Activated naive CD8-positive, alpha-beta T cell treated with anti-CD3 and anti-CD28 coated beads, Interleukin-2, amount 50 U/mL, for 24 hours (primary cell): ENCODE results near the gene EVC2.

Experiments
- ATAC-seq: fragments of 150-1000 bp; cut with Tn5 transposase; one replicate; pipeline ENCODE4 v1.10.0; 2021
- DNase-seq: peaks from one replicate; pipeline ENCODE4 v3.0.0; 2021
- H3K27ac Mint-ChIP-seq: one replicate; pipeline ENCODE4 v1.8.0; 2021; ENCODE audit warnings: mild to moderate bottlenecking, mixed read lengths
- H3K27me3 Mint-ChIP-seq: one replicate; pipeline ENCODE4 v1.8.0; 2021; ENCODE audit warnings: mixed read lengths
- H3K36me3 Mint-ChIP-seq: one replicate; pipeline ENCODE4 v1.8.0; 2021; ENCODE audit warnings: low read depth, mixed read lengths
- H3K4me1 Mint-ChIP-seq: one replicate; pipeline ENCODE4 v1.8.0; 2021; ENCODE audit warnings: mixed read lengths
- H3K4me3 Mint-ChIP-seq: one replicate; pipeline ENCODE4 v1.8.0; 2021; ENCODE audit warnings: mild to moderate bottlenecking, moderate library complexity, mixed read lengths
- H3K9me3 Mint-ChIP-seq: one replicate; pipeline ENCODE4 v1.8.0; 2021; ENCODE audit warnings: mixed read lengths

The EVC2 gene

DNA sequence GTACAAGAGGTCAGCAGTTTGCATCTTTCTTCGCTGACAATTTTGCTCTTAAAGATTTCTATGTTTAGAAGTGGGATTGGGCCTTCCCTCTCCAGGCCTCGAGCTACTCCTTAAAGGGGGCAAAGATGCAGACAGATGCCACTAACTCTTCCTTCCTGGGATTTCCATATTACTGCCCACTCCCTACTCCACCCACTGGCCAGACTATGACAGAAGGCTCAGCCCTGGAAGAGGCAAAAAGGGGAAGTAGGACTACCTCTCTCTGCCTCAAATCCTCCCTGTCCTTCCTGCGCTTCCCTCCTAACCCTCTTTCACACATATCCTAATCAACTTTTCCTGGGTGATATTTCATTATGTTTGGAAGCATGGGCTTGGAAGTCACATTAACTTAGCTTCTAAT is 58.3 kb downstream of the EVC2 start:
- H3K27me3 Mint-ChIP-seq: no peaks in the 10 kb centered on the region
- no peak overlapping the region for H3K4me3 Mint-ChIP-seq
- H3K4me1 Mint-ChIP-seq: no peaks in the 10 kb centered on the region
- DNase-seq: no peak
- H3K36me3 Mint-ChIP-seq: no peaks in the 10 kb centered on the region
- no peak overlapping the region for H3K27ac Mint-ChIP-seq
- H3K9me3 Mint-ChIP-seq: no peaks in the 10 kb centered on the region
- no peak for ATAC-seq

DNA sequence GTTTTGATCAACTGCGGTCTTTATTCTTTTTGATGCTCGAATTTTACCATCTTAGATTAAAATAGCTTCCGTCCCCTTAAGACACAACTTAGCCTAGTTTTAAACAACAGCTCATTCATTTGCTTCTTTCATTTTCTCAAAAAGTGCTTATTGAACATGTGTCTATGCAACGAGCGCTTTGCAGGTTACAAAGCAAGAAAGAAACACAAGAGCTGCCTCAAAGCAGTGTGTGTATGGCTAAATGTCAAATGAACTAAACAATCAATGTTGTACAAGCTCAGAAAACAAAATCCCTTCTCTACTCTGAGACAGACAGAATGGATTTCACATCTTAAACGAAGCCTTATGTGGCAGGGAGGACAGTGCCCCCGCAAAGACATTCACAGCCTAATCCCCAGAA is 61.0 kb downstream of the EVC2 start:
- no peaks in the 10 kb centered on the region for H3K36me3 Mint-ChIP-seq
- ATAC-seq: no peak
- DNase-seq: no peak
- H3K4me3 Mint-ChIP-seq: no peak overlapping the region
- peaks cover 4% of the 10 kb centered on the region for H3K9me3 Mint-ChIP-seq
- H3K27me3 Mint-ChIP-seq: no peaks in the 10 kb centered on the region
- no peaks in the 10 kb centered on the region for H3K4me1 Mint-ChIP-seq
- no peak overlapping the region for H3K27ac Mint-ChIP-seq

DNA sequence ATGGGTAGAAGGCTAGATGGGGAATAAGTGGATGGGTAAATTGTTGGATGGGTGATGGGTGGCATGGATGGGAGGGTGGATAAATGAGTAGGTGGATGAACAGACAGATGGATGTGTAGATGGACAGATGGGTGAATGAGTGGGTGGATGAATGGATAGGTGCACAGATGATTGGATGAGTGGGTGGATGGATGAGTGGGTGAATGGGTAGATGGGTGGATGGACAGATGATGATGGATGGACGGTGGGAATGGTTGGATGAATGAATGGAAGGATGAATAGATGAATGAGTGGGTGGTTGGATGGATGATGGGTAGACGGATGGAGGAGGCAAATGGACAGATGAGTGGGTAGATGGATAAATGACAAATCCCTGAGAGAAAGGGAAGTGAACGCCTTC is 68.3 kb downstream of the EVC2 start:
- ATAC-seq: no peak
- H3K4me3 Mint-ChIP-seq: no peak overlapping the region

DNA sequence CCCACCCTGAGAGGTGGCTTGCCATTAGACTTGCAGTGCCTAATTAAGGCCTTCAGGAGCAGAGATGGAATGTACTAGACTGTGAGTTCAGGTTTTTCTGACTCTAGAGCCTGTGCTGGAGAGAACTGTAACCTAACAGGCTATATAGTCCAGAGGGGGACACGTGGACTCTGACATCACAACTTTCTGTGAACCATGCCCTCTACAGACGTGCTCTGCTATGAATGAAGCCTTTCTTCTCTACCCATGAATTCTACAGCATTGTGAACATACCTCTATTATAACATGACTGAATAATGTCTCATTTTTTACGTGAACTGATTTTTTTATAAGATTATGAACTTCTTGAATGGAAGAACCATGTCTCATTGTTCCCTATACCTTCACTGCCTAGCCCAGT is 68.8 kb downstream of the EVC2 start:
- Mint-ChIP-seq H3K27ac (no peak overlapping the region), H3K4me3 (no peak overlapping the region), H3K27me3 (peaks cover 2% of the 10 kb centered on the region), H3K4me1 (no peaks in the 10 kb centered on the region), H3K9me3 (peaks cover 2% of the 10 kb centered on the region), H3K36me3 (no peaks in the 10 kb centered on the region)
- DNase-seq (no peak), ATAC-seq (no peak)

More for the DNA sequence above, 68.3 kb downstream of the EVC2 start:
- Mint-ChIP-seq H3K4me1 (no peaks in the 10 kb centered on the region), H3K36me3 (no peaks in the 10 kb centered on the region), H3K9me3 (peaks cover 4% of the 10 kb centered on the region), H3K27ac (peak overlapping the region; percentile 7), H3K27me3 (peaks cover 2% of the 10 kb centered on the region)
- DNase-seq: no peak

DNA sequence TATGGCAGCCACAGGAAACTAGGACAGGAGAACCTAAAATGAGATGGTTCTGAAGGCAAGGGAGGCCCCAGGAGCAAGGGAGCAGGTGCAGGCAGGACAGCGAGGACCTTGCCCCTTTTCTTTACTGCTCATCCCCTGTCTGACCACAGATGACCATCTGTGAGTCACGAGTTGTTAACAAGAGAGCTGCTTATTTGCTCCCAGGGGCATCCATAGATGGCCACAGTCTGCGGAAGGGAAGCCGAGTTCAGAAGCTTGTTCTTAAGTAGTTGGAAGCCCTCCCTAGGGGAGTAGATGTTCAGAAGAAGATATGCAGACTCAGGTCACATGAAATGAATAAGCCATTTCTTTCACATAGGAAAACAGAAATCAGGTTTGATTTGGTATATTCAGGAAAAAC is 69.4 kb downstream of the EVC2 start:
- Mint-ChIP-seq H3K4me3 (no peak overlapping the region), H3K27me3 (peaks cover 2% of the 10 kb centered on the region), H3K36me3 (no peaks in the 10 kb centered on the region), H3K4me1 (no peaks in the 10 kb centered on the region), H3K27ac (no peak overlapping the region), H3K9me3 (no peaks in the 10 kb centered on the region)
- ATAC-seq: no peak
- DNase-seq: no peak

DNA sequence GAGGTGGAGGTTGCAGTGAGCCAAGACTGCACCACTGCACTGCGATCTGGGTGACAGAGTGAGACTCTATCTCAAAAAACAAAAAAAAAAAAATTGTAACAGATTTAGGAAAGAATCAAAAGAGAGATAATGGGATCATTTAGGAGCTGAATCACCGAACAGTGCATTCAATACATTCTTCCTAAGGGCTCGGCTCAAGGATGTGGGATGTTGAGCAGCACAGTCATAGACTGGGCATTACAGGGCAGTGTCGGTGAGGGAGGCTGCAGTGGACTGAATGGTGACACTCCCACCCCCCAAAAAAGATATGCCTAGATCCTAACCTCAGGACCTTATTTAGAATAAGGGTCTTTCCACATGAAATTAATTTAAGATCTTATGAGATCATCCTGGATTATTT is 70.0 kb downstream of the EVC2 start:
- no peaks in the 10 kb centered on the region for H3K36me3 Mint-ChIP-seq
- H3K4me1 Mint-ChIP-seq: no peaks in the 10 kb centered on the region
- no peak overlapping the region for H3K4me3 Mint-ChIP-seq
- ATAC-seq: no peak
- DNase-seq: no peak
- H3K27ac Mint-ChIP-seq: no peak overlapping the region
- no peaks in the 10 kb centered on the region for H3K9me3 Mint-ChIP-seq
- H3K27me3 Mint-ChIP-seq: peaks cover 2% of the 10 kb centered on the region

DNA sequence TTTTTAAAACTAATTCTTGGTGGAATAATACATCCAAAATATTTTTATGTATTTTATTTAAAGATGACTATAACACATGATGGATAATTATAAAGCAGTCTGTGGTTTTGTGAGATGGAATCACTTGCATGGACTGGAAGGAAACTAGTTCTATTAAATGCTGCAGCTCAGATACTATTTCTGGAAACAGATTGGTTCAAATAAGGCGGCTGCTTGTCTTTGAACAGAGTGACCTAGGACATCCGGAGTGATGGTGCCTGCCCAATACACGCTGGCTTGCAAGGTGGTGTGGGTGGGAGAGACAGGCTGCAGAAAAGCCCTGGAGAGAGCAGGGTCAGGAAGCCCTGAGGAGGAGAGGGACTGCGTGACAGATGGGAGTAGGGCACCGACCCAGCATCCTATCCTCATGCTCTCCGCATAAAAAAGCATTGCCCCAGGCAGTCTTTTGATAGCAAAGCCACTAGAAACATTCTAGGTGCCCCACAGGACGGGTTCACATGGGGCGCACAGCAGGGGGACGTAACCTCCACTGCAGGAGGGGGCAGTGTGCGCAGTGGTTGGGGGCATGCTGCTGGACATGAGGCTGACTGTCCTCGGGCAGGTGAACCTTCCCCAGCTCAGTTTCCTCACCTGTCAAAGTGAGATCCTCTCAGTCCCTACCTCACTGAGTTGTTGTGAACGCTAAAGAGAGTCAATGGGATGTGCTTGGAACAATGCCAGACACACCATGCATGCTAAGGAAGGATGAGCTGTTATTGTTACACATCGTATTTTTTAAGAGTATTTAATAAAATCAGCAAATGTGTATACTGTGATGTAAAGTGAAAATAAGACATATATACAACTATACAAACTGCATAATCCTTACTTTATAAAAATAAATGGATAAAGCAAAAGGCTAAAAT is 71.3 kb downstream of the EVC2 start:
- peaks cover 2% of the 10 kb centered on the region for H3K27me3 Mint-ChIP-seq
- ATAC-seq: no peak
- no peaks in the 10 kb centered on the region for H3K36me3 Mint-ChIP-seq
- no peak for DNase-seq
- no peaks in the 10 kb centered on the region for H3K9me3 Mint-ChIP-seq
- no peak overlapping the region for H3K4me3 Mint-ChIP-seq
- H3K27ac Mint-ChIP-seq: no peak overlapping the region
- no peaks in the 10 kb centered on the region for H3K4me1 Mint-ChIP-seq

DNA sequence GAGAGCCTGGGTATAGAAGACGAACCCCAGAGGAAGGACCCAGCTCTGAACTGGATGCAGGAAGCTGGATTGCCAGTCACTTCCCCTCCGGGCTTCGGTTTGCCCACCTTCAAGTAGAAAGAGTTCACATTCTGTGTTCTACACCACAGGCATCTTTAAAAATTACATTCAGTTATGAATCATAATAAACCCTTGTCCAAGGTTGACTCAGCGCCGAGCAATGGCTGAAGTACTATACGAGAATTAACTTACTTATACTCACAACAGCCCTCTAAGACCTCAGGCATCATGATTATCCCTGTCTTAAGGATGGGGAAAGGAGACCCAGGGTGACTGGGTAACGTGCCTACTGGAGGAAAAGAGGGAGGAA is 72.5 kb downstream of the EVC2 start:
- Mint-ChIP-seq H3K36me3 (no peaks in the 10 kb centered on the region), H3K27me3 (peaks cover 2% of the 10 kb centered on the region), H3K9me3 (no peaks in the 10 kb centered on the region), H3K4me3 (no peak overlapping the region), H3K27ac (no peak overlapping the region), H3K4me1 (no peaks in the 10 kb centered on the region)
- ATAC-seq (no peak), DNase-seq (no peak)

DNA sequence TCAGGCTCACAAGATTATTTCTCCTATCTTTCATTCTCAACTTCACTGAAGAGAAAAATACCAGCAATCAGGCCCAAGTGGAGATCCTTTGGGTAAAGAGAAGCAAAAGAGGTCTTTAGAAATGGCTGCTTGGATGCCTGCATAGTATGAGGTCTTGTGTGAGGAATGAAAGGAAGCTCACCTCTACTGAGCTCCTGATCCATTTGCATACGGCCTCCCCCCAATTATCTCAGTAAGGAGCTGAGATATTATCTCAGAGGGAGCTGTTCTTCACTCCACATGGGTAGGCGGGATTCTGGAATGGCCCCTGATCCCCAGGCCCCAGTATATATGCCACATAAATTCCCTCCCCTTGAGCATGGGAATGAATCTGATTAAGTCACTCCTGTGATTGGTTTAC is 75.8 kb downstream of the EVC2 start:
- H3K36me3 Mint-ChIP-seq: no peaks in the 10 kb centered on the region
- H3K27ac Mint-ChIP-seq: no peak overlapping the region
- H3K27me3 Mint-ChIP-seq: peaks cover 2% of the 10 kb centered on the region
- ATAC-seq: no peak
- no peaks in the 10 kb centered on the region for H3K9me3 Mint-ChIP-seq
- H3K4me3 Mint-ChIP-seq: no peak overlapping the region
- no peak for DNase-seq
- no peaks in the 10 kb centered on the region for H3K4me1 Mint-ChIP-seq

DNA sequence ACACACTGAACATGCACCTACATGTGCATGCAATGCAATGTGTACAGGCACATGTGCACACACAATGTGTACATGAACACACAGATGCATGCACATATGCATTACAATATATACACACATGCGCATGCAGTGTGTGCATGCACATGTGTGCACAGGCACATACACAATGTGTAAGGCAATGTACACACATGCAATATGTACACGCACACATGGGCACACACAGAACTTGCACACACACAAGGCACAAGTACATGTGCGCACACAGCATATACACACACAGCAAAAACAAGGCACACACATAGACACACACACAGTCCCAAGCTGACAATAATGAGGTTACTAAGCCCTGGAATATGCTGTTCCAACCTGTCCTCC is 76.3 kb downstream of the EVC2 start:
- no peak for ATAC-seq
- no peak for DNase-seq

DNA sequence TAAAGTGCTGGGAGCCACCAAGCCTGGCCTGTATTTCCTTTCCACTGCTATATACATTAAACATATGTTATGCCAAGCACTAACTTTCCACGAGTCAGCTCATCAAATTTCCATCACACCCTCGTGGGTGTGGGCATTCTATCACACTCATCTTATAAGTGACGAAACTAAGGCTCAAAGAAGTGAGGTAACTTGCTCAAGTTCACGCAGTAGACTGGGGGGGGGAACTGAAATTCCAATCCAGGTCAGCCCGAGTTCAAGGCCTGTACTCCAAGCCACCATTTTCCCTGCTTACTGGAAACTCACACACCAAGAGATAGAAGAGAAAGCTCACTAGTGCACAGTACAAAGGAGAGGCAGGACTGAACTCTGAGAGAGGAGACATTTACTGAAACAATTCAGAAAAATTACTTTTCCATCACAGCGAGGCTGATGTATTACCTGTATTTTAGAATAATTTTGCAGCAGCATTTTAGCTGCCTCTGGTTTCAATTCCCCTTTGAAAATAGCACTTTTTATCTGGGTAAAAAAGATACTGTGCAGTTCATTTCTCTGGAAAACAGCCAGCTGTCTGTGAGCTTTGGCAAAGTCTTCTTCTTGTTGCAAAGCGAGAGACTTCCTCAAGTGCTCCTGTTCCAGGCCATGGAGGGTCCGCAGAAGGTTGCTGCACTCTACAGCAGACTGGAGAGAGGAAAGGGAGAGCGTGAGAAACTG is 76.8 kb downstream of the EVC2 start:
- no peak for DNase-seq

More for the DNA sequence above, 76.3 kb downstream of the EVC2 start:
- Mint-ChIP-seq H3K9me3 (no peaks in the 10 kb centered on the region), H3K36me3 (no peaks in the 10 kb centered on the region), H3K27ac (no peak overlapping the region), H3K4me1 (no peaks in the 10 kb centered on the region), H3K27me3 (peaks cover 2% of the 10 kb centered on the region), H3K4me3 (no peak overlapping the region)

DNA sequence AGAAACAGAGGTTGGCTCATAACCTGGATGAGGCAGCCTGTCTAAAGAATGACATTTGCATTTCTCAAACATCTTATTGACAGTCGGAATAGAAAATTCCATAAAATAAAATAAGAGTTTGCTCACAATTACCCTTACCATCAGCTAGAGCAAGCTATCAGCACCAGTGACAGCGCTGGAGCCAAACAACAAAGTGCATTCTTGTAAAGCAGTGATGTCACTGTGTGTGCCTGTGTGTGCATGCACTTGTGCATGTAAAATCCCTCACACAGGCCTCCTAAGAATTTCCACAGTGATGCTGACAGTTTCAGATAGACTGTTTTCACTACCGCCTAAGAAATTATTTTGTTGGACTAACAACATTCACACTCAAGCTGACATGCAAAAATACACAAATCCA is 77.6 kb downstream of the EVC2 start:
- ATAC-seq: no peak
- H3K9me3 Mint-ChIP-seq: no peaks in the 10 kb centered on the region
- DNase-seq: no peak
- H3K27ac Mint-ChIP-seq: no peak overlapping the region
- H3K4me1 Mint-ChIP-seq: no peaks in the 10 kb centered on the region
- no peak overlapping the region for H3K4me3 Mint-ChIP-seq
- H3K27me3 Mint-ChIP-seq: peaks cover 2% of the 10 kb centered on the region
- H3K36me3 Mint-ChIP-seq: no peaks in the 10 kb centered on the region

More for the DNA sequence above, 76.8 kb downstream of the EVC2 start:
- H3K4me3 Mint-ChIP-seq: no peak overlapping the region
- H3K36me3 Mint-ChIP-seq: no peaks in the 10 kb centered on the region
- H3K9me3 Mint-ChIP-seq: no peaks in the 10 kb centered on the region
- no peak overlapping the region for H3K27ac Mint-ChIP-seq
- ATAC-seq: no peak
- H3K4me1 Mint-ChIP-seq: no peaks in the 10 kb centered on the region
- peaks cover 2% of the 10 kb centered on the region for H3K27me3 Mint-ChIP-seq

DNA sequence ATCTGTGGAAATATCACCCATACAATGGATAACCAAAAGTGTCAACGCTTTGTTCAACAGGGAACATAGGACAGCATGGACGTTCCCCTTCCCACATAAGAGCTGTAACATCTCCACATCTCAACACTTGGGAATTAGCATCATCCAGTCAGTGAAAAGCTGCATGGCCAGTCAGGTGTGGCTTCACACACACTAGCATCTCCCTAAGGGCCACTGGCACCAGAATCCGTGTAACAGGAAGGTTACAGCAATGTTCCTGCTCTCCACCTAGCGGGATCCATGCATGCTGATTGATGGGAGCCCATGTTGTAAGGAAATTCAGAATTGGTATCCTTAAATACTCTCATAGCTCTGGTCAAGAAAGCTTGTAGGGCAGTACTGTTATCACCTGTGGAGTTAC is 78.8 kb downstream of the EVC2 start:
- no peak overlapping the region for H3K4me3 Mint-ChIP-seq
- H3K4me1 Mint-ChIP-seq: no peaks in the 10 kb centered on the region
- no peak for ATAC-seq
- peaks cover 2% of the 10 kb centered on the region for H3K27me3 Mint-ChIP-seq
- no peaks in the 10 kb centered on the region for H3K9me3 Mint-ChIP-seq
- DNase-seq: no peak
- no peaks in the 10 kb centered on the region for H3K36me3 Mint-ChIP-seq
- no peak overlapping the region for H3K27ac Mint-ChIP-seq

DNA sequence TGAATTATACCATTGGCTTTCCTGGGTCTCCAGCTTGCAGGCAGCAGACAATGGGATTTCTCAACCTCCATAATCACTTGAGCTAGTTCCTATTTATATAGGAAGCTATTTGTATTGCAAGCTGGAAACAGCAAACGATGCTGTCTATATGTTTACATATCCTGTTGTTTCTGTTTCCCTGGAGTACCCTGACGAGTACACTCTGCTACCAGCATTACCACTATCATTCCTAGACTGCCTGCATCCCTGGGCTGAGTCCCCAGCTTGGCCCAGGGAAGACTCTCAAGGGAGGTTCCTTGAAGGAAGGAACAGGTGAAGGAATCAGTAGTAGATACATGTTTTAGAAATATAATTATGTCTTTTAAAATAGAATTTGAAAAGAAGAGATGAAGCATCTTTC is 81.4 kb downstream of the EVC2 start:
- peaks cover 4% of the 10 kb centered on the region for H3K9me3 Mint-ChIP-seq
- no peak overlapping the region for H3K4me3 Mint-ChIP-seq
- H3K4me1 Mint-ChIP-seq: no peaks in the 10 kb centered on the region
- ATAC-seq: no peak
- H3K27me3 Mint-ChIP-seq: peaks cover 2% of the 10 kb centered on the region
- no peak for DNase-seq
- no peaks in the 10 kb centered on the region for H3K36me3 Mint-ChIP-seq
- no peak overlapping the region for H3K27ac Mint-ChIP-seq

DNA sequence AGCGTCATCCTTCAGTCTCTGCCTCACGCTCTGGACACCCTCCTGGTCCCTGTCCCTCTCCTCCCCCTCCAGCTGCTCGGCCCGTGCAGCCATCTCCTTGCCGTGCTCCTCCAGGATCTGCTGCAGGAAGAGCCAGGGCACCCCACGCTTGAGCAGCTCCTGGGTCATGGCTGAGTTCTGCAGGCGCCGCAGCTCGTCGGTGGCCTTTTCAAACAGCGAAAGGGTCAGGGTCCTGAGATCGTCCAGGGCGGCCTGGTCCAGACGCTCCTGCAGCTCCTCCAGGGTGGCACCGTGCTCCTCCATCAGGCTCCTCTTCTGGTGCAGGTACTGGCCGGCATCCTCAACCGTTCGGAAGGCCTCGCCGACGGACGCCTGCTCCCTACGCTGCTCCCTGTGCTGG is 85.8 kb downstream of the EVC2 start:
- Mint-ChIP-seq H3K4me3 (no peak overlapping the region), H3K4me1 (no peaks in the 10 kb centered on the region), H3K9me3 (peaks cover 4% of the 10 kb centered on the region), H3K36me3 (no peaks in the 10 kb centered on the region), H3K27me3 (peaks cover 2% of the 10 kb centered on the region), H3K27ac (no peak overlapping the region)
- no peak for DNase-seq
- no peak for ATAC-seq
